Endothelial cell of umbilical vein (primary cell): ENCODE results near the gene GPR107. TPM values are rescaled to one million over a fixed set of nuclear protein-coding genes. Genes with fewer than 3 reads are reported as not detected.

Experiments used
- BruUV-seq: library from RNA; stranded (reverse); fragments of 400-500 nt; replicated peaks from 2 replicates; lab custom pipeline; 2021; lab: Mats Ljungman, UMichigan
- CTCF ChIA-PET: fragments of 300-600, 350-600 bp; sonication (Branson Sonifier 250); formaldehyde crosslinking; loops from one replicate; lab custom pipeline; 2021; ENCODE audit warnings: antibody characterized with exemption, inconsistent platforms; lab: Charles Lee
- POLR2A ChIA-PET: fragments of 300-600, 350-600 bp; sonication (Branson Sonifier 250); formaldehyde crosslinking; loops from one replicate; lab custom pipeline; 2021; ENCODE audit warnings: antibody characterized with exemption, inconsistent platforms; lab: Charles Lee
- DNase-seq: peaks from one replicate; pipeline ENCODE4 v3.0.0-alpha.2; 2011; ENCODE audit warnings: low read depth, low spot score
- FAIRE-seq: peaks from 2 replicates; lab custom pipeline; 2011; peaks lifted over from hg19 to GRCh38; lab: Jason Lieb, UNC
- H2AFZ ChIP-seq: 2 replicates; pipeline ENCODE4 v1.6.0; 2012; ENCODE audit warnings: low read depth, low read length, control low read depth, inconsistent platforms
- H3K27ac ChIP-seq: 2 replicates; pipeline ENCODE4 v1.5.1; 2011; ENCODE audit warnings: low read depth, mild to moderate bottlenecking, control low read depth, low read length, moderate library complexity; ENCODE audit not compliant: insufficient read depth
- H3K27me3 ChIP-seq, 2 experiments: 2 replicates each; pipeline versions ENCODE4 v1.6.0 to v1.6.1; 2011; ENCODE audit warnings: low read length in 2 of 2, mixed read lengths in 1 of 2; ENCODE audit not compliant: control insufficient read depth in 2 of 2, insufficient read depth in 2 of 2
- H3K36me3 ChIP-seq, 2 experiments: 2 replicates in 1 of 2; 3 replicates in 1 of 2; pipeline ENCODE4 v1.5.1; 2011; ENCODE audit warnings: low read length in 2 of 2, mild to moderate bottlenecking in 1 of 2, moderate library complexity in 1 of 2; ENCODE audit not compliant: control insufficient read depth in 2 of 2, insufficient read depth in 2 of 2; ENCODE audit errors: extremely low read depth in 1 of 2
- H3K4me1 ChIP-seq: 3 replicates; pipeline ENCODE4 v1.5.1; 2011; ENCODE audit warnings: mild to moderate bottlenecking, low read length; ENCODE audit not compliant: control insufficient read depth, insufficient read depth; ENCODE audit errors: extremely low read depth
- H3K4me2 ChIP-seq: 2 replicates; pipeline ENCODE4 v1.6.1; 2011; ENCODE audit warnings: low read length, control low read depth, mixed read lengths; ENCODE audit not compliant: insufficient read depth
- H3K4me3 ChIP-seq, 3 experiments: fragments of 200-600 bp in 1 of 3; sonication (generic), shearing (Covaris generic) in 1 of 3; replicated peaks in 1 of 3; 2 replicates each; pipeline ENCODE4 v1.5.1; 2011 to 2016; ENCODE audit warnings: control low read depth in 3 of 3, low read length in 3 of 3, mild to moderate bottlenecking in 2 of 3, inconsistent platforms in 1 of 3, low read depth in 1 of 3, moderate library complexity in 1 of 3; ENCODE audit not compliant: insufficient read depth in 1 of 3
- H3K79me2 ChIP-seq: 2 replicates; pipeline ENCODE4 v1.6.0; 2012; ENCODE audit warnings: low read length, inconsistent platforms; ENCODE audit not compliant: control insufficient read depth, insufficient read depth
- H3K9ac ChIP-seq: replicated peaks from 2 replicates; pipeline ENCODE3; 2011; ENCODE audit warnings: low read length, control low read depth; ENCODE audit not compliant: insufficient read depth; ENCODE audit errors: extremely low read depth
- H3K9me1 ChIP-seq: replicated peaks from 3 replicates; pipeline ENCODE4 v1.6.0; 2011; ENCODE audit warnings: mild to moderate bottlenecking, low read length; ENCODE audit not compliant: control insufficient read depth, insufficient read depth; ENCODE audit errors: extremely low read depth
- H3K9me3 ChIP-seq: replicated peaks from 2 replicates; pipeline ENCODE4 v1.5.1; 2012; ENCODE audit warnings: low read length, inconsistent platforms; ENCODE audit not compliant: control insufficient read depth, insufficient read depth
- H4K20me1 ChIP-seq: replicated peaks from 2 replicates; pipeline ENCODE3; 2011; ENCODE audit warnings: mild to moderate bottlenecking, low read length; ENCODE audit not compliant: control insufficient read depth, insufficient read depth; ENCODE audit errors: extremely low read depth
- EZH2 ChIP-seq: IDR thresholded peaks from 2 replicates; pipeline ENCODE4 v1.6.1; 2012; ENCODE audit warnings: borderline replicate concordance, low read depth, mild to moderate bottlenecking, moderate library complexity, low read length, inconsistent platforms; ENCODE audit not compliant: severe bottlenecking
- FOS ChIP-seq: IDR thresholded peaks from 2 replicates; pipeline ENCODE4 v1.6.1; 2011; ENCODE audit warnings: mild to moderate bottlenecking, low read length, moderate library complexity, borderline replicate concordance; ENCODE audit not compliant: insufficient read depth
- GATA2 ChIP-seq: IDR thresholded peaks from 2 replicates; pipeline ENCODE4 v1.7.0; 2011; ENCODE audit warnings: low read depth, mild to moderate bottlenecking, moderate library complexity, mixed read lengths, low read length; ENCODE audit not compliant: insufficient read length, insufficient read depth
- JUN ChIP-seq: IDR thresholded peaks from 2 replicates; pipeline ENCODE4 v1.6.1; 2011; ENCODE audit warnings: borderline replicate concordance, low read depth; ENCODE audit not compliant: insufficient read length, insufficient read depth
- MYC ChIP-seq: IDR thresholded peaks from one replicate; pipeline ENCODE4 v1.6.1; 2011; ENCODE audit warnings: mild to moderate bottlenecking, low read depth, low read length
- POLR2A ChIP-seq: IDR thresholded peaks from 2 replicates; pipeline ENCODE4 v1.6.1; 2012; ENCODE audit warnings: low read depth, mild to moderate bottlenecking, control low read depth, low read length
- POLR2AphosphoS5 ChIP-seq: IDR thresholded peaks from 2 replicates; pipeline ENCODE4 v1.6.1; 2012; ENCODE audit warnings: low read depth, mild to moderate bottlenecking, control low read depth, low read length, moderate library complexity; ENCODE audit not compliant: insufficient read depth
- dilution Hi-C: fragments of 300-500 bp; cut with MboI; formaldehyde crosslinking; loops from one replicate; pipeline ENCODE4 v1.15.0; 2019; ENCODE audit warnings: low sequenced_read_pairs; ENCODE audit not compliant: extremely low pct_ligation_motif_present
- intact Hi-C: fragments of 100-400 bp; cut with micrococcal nuclease; formaldehyde crosslinking; loops from one replicate; pipeline ENCODE4 v1.10.0; 2022
- polyA plus RNA-seq, 4 experiments: library from polyadenylated mRNA; depleted of rRNA in 3 of 4; stranded (reverse) in 3 of 4; unstranded in 1 of 4; fragments of >200 nt; gene quantifications; 2 replicates each; pipeline versions ENCODE4 v1.2.1 to v1.2.3, GENCODE V29; 2011 to 2012; ENCODE audit warnings: missing spikeins in 1 of 4
- total RNA-seq: library from RNA; stranded (reverse); gene quantifications from 2 replicates; pipeline ENCODE4 v1.2.3, GENCODE V29; 2021
- TF ChIP-seq, protein P1 (sequence below), 2 donors: IDR thresholded peaks; 1 replicate in 1 of 2; 2 replicates in 1 of 2; pipeline ENCODE4 v1.5.1; 2011; ENCODE audit warnings: low read length in 2 of 2, mild to moderate bottlenecking in 2 of 2, moderate library complexity in 2 of 2, control low read depth in 1 of 2, inconsistent platforms in 1 of 2, low read depth in 1 of 2; ENCODE audit not compliant: insufficient read depth in 1 of 2; ENCODE audit errors: extremely low read depth in 1 of 2
- TF ChIP-seq, protein P2 (sequence below): IDR thresholded peaks from 2 replicates; pipeline ENCODE4 v1.6.1; 2011; ENCODE audit not compliant: insufficient read depth, insufficient read length

GPR107 gene
- total and polyA plus RNA-seq, 2 donors (not counting 3 experiments of a cell fraction or from before 2014, with no cell fraction given), result 27.2 to 38.9 TPM

DNA sequence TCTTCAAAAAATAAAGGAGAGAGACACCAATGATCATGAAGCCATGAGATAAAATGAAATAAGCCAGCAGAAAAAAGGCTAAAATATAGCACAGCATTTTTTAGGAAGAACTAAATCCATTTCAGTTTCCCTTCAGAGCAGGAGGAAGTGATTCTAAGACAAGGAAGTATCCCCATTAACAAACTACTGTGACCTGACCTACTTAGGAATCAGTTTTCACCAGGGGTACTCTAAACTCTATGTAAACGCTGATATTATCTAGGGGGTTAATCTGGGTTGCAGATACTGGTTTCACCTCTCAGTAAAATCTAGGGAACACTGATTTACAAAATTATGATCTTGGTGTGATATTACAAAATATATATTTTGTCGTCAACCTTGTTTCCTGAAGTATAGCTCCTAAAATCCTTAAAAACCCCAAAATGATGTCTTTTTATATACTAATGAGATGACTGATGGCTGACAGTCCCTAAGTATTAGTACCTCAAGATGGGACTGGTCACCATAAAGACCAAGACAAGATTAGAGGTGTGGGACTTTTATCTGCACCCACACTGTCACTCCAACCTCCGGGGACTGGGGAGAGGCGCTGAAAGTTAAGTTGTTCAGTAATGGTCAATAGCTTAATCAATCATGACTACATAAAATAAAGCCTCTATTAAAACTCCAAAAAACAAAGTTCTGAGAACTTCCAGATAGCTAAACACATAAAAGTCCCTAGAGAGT, 7.8 kb upstream of the GPR107 start:
- no peak overlapping the region for H3K4me3 ChIP-seq
- H4K20me1 ChIP-seq, result no peaks in the 10 kb centered on the region
- peak overlapping the region; percentile 44 for H3K4me2 ChIP-seq
- H3K9me3 ChIP-seq, result no peaks in the 10 kb centered on the region
- DNase-seq (no peak), FAIRE-seq (peak; percentile 12)
- no peak for TF ChIP-seq EZH2
- no peak for TF ChIP-seq POLR2AphosphoS5
- no peak for TF ChIP-seq FOS
- no peak for TF ChIP-seq POLR2A
- TF ChIP-seq, protein P1, sequence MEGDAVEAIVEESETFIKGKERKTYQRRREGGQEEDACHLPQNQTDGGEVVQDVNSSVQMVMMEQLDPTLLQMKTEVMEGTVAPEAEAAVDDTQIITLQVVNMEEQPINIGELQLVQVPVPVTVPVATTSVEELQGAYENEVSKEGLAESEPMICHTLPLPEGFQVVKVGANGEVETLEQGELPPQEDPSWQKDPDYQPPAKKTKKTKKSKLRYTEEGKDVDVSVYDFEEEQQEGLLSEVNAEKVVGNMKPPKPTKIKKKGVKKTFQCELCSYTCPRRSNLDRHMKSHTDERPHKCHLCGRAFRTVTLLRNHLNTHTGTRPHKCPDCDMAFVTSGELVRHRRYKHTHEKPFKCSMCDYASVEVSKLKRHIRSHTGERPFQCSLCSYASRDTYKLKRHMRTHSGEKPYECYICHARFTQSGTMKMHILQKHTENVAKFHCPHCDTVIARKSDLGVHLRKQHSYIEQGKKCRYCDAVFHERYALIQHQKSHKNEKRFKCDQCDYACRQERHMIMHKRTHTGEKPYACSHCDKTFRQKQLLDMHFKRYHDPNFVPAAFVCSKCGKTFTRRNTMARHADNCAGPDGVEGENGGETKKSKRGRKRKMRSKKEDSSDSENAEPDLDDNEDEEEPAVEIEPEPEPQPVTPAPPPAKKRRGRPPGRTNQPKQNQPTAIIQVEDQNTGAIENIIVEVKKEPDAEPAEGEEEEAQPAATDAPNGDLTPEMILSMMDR (IDR thresholded peaks at IDR 0.05; ENCODE audit: extremely low read depth in 1 of 2, insufficient read depth in 1 of 2, low read depth in 1 of 2, low read length in 2 of 2), result no peak
- TF ChIP-seq JUN, result no peak
- no peak for TF ChIP-seq MYC
- no peak for TF ChIP-seq GATA2
- TF ChIP-seq, protein P2, sequence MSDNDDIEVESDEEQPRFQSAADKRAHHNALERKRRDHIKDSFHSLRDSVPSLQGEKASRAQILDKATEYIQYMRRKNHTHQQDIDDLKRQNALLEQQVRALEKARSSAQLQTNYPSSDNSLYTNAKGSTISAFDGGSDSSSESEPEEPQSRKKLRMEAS, result no peak
- BruUV-seq, result no TSS peak
- H3K27ac ChIP-seq, result no peak overlapping the region
- peaks cover 9% of the 10 kb centered on the region for H3K79me2 ChIP-seq
- no peaks in the 10 kb centered on the region for H3K36me3 ChIP-seq
- peaks cover 30% of the 10 kb centered on the region for H3K4me1 ChIP-seq
- dilution Hi-C loops, result no loop called here
- no peak overlapping the region for H2AFZ ChIP-seq
- POLR2A ChIA-PET, result no interaction called here
- no peak overlapping the region for H3K9ac ChIP-seq
- H3K9me1 ChIP-seq, result no peaks in the 10 kb centered on the region
- CTCF ChIA-PET, result interaction anchor here (0.6 to 2.1 kb wide), 4 partner anchors 10 to 528 kb away, joined by 4 to 8 read pairs (median 6); no protein-coding TSS in a partner anchor
- intact Hi-C loops, result loop anchor here (1.0 kb wide), 1 partner anchor 7 kb away; the partner anchor contains the start of gene GPR107
- H3K27me3 ChIP-seq, result no peaks in the 10 kb centered on the region
